ENCODE measurements around the gene MRTFA. TPM values are rescaled to one million over a fixed set of nuclear protein-coding genes. Genes with fewer than 3 reads are reported as not detected.
A peak's percentile ranks its signal among the peaks of the same experiment; 100 is the strongest.

The MRTFA gene
- total RNA-seq, 1 donor from 2014 or later = 105 TPM

GRCh38 chr22:40403141-40403540 is 233.4 kb downstream of the MRTFA start:
- H3K27ac Mint-ChIP-seq = peak overlapping the region; percentile 19

GRCh38 chr22:40401981-40402406 is 234.5 kb downstream of the MRTFA start:
- Mint-ChIP-seq H3K27ac (peak overlapping the region; percentile 39), H3K27me3 (ENCODE audit: low read depth) (no peaks in the 10 kb centered on the region)

More at GRCh38 chr22:40403141-40403540, 233.4 kb downstream of the MRTFA start:
- H3K4me1 Mint-ChIP-seq = peaks cover 11% of the 10 kb centered on the region
- no peak for TF ChIP-seq CTCF (IDR thresholded peaks at IDR 0.05; ENCODE audit: unreplicated experiment)
- no peak overlapping the region for H3K4me3 Mint-ChIP-seq
- H3K27me3 Mint-ChIP-seq (ENCODE audit: low read depth) = no peaks in the 10 kb centered on the region
- no peaks in the 10 kb centered on the region for H3K9me3 Mint-ChIP-seq
- peaks cover 34% of the 10 kb centered on the region for H3K36me3 Mint-ChIP-seq
- no peak for DNase-seq (ENCODE audit: low spot score in 2 of 2, unreplicated experiment in 2 of 2)

GRCh38 chr22:40401532-40401931 is 235.0 kb downstream of the MRTFA start:
- no peaks in the 10 kb centered on the region for H3K27me3 Mint-ChIP-seq (ENCODE audit: low read depth)
- H3K4me1 Mint-ChIP-seq = peaks cover 22% of the 10 kb centered on the region
- H3K4me3 Mint-ChIP-seq = no peak overlapping the region
- no peak for TF ChIP-seq CTCF (IDR thresholded peaks at IDR 0.05; ENCODE audit: unreplicated experiment)
- H3K27ac Mint-ChIP-seq = peak overlapping the region; percentile 39
- no peak for DNase-seq (ENCODE audit: low spot score in 2 of 2, unreplicated experiment in 2 of 2)
- H3K36me3 Mint-ChIP-seq = peaks cover 24% of the 10 kb centered on the region
- H3K9me3 Mint-ChIP-seq = no peaks in the 10 kb centered on the region

More at GRCh38 chr22:40401981-40402406, 234.5 kb downstream of the MRTFA start:
- Mint-ChIP-seq H3K9me3 (no peaks in the 10 kb centered on the region), H3K36me3 (peaks cover 27% of the 10 kb centered on the region), H3K4me1 (peaks cover 18% of the 10 kb centered on the region), H3K4me3 (no peak overlapping the region)
- DNase-seq (ENCODE audit: low spot score in 2 of 2, unreplicated experiment in 2 of 2) = no peak
- TF ChIP-seq CTCF (IDR thresholded peaks at IDR 0.05; ENCODE audit: unreplicated experiment) = no peak

GRCh38 chr22:40400159-40400558 is 236.4 kb downstream of the MRTFA start:
- no peak overlapping the region for H3K4me3 Mint-ChIP-seq
- TF ChIP-seq CTCF (IDR thresholded peaks at IDR 0.05; ENCODE audit: unreplicated experiment) = no peak
- H3K27me3 Mint-ChIP-seq (ENCODE audit: low read depth) = no peaks in the 10 kb centered on the region
- no peak for DNase-seq (ENCODE audit: low spot score in 2 of 2, unreplicated experiment in 2 of 2)
- peaks cover 31% of the 10 kb centered on the region for H3K4me1 Mint-ChIP-seq
- peak overlapping the region; percentile 60 for H3K27ac Mint-ChIP-seq
- no peaks in the 10 kb centered on the region for H3K9me3 Mint-ChIP-seq
- H3K36me3 Mint-ChIP-seq = peaks cover 24% of the 10 kb centered on the region

GRCh38 chr22:40399621-40400020 is 236.9 kb downstream of the MRTFA start:
- Mint-ChIP-seq H3K27me3 (ENCODE audit: low read depth) (no peaks in the 10 kb centered on the region), H3K9me3 (no peaks in the 10 kb centered on the region), H3K36me3 (peaks cover 24% of the 10 kb centered on the region), H3K4me3 (no peak overlapping the region), H3K4me1 (peaks cover 32% of the 10 kb centered on the region), H3K27ac (peak overlapping the region; percentile 60)
- DNase-seq (ENCODE audit: low spot score in 2 of 2, unreplicated experiment in 2 of 2) = no peak
- no peak for TF ChIP-seq CTCF (IDR thresholded peaks at IDR 0.05; ENCODE audit: unreplicated experiment)

- DNase-seq (ENCODE audit: low spot score in 2 of 2, unreplicated experiment in 2 of 2) = no peak
- no peak overlapping the region for H3K4me3 Mint-ChIP-seq
- H3K4me1 Mint-ChIP-seq = peaks cover 35% of the 10 kb centered on the region
- H3K27me3 Mint-ChIP-seq (ENCODE audit: low read depth) = no peaks in the 10 kb centered on the region
- H3K9me3 Mint-ChIP-seq = no peaks in the 10 kb centered on the region
- TF ChIP-seq CTCF (IDR thresholded peaks at IDR 0.05; ENCODE audit: unreplicated experiment) = no peak
- peak overlapping the region; percentile 96 for H3K27ac Mint-ChIP-seq
- H3K36me3 Mint-ChIP-seq = peaks cover 8% of the 10 kb centered on the region
Observed at GRCh38 chr22:40397396-40397795, 239.1 kb downstream of the MRTFA start.

Data from mesothelial cell of epicardium (in vitro differentiated cells).